Activated CD8-positive, alpha-beta memory T cell treated with anti-CD3 and anti-CD28 coated beads, Interleukin-2, amount 50 U/mL, for 1 hour (primary cell): ENCODE data around the gene SMARCD2.
"Not testable (repeated sequence)": the region's sequence is repeated elsewhere in the genome, so short reads cannot be mapped to it uniquely, and the experiment has no call there.

Experiments used
- DNase-seq: peaks from one replicate; pipeline ENCODE4 v3.0.0-alpha.2; 2020; ENCODE audit errors: extremely low read depth

The SMARCD2 gene

DNA sequence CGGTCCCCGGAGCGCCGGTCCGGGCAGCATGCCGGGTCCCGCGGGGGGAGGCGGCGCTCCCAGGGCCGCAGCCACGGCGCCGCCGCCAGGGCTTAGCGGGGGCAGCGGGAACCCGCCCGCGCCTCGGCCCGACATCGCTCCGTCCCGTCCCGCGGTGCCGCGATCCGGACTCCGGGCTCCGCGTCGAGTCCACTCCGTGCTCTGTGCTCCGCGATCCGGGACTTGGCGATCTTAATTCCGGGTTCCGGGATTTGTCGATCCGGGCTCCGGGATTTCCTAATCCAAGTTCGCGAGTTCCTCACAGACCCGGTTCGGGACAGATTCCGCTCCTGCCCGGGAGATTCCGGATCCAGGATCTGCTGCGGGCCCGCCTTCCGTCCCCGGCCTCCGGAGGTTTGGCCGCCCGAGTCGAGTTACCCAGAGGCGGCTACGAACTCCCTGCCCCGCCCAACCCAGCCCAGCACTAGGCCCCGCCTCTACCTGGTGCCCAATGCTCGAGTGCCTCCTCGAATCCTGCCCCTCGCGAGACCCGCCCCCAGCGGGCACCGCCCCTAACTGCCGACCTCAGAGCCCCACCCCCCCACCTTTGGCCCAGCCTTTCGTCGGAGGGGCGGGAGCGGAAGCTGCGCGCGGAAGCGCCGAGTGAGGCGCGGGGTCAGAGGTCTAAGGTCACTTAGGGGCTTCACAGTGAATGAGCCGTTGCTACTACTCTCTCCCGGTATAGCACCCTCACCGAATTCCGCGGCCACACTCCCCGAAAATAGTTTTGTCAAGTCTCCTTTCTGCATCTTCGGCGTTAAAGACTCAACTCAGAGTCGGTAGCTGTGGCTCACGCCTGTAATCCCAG lies at the start of gene SMARCD2:
SMARCD2 (minus strand) TSS at position 146 of the 847 bp plus-strand sequence; CDS start at position 135, 11 bp downstream.
- DNase-seq = peak; percentile 97

DNA sequence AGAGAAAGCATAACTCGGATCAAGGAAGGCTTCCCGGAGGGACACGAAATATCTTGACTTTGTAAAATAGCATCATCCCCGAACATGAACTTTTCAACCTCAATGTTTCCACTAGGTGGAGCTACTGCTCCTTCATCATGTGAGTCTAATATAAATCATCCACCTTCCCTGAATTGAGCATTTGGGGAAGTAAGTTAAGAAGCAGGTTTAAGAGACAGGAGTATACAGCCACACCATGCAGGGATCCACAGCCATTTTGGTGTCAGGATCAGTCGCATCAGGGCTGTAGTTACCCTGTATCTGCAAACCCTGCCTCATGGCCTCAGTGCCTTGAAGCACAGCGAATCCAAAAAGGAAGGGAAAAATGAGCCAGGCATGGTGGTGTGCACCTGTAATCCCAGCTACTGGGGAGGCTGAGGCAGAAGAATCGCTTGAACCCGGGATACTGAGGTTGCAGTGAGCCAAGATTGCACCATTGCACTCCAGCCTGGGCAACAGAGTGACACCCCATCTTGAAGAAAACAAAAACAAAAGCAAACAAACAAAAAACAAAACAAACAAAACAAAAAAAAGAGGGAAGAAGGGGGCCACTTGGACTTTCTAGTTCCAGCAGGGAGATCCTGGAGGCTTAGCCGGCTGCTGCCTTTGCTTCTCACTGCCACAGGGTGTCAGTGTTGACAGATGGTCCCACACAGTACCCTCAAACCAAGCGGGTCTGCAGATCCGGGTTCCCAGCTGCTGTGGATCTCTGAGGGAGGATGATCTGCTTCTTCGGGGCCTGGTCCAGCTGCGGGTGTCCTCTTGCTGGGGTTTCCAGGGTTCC lies 46.8 kb upstream of the SMARCD2 start:
- DNase-seq = not testable (repeated sequence)

DNA sequence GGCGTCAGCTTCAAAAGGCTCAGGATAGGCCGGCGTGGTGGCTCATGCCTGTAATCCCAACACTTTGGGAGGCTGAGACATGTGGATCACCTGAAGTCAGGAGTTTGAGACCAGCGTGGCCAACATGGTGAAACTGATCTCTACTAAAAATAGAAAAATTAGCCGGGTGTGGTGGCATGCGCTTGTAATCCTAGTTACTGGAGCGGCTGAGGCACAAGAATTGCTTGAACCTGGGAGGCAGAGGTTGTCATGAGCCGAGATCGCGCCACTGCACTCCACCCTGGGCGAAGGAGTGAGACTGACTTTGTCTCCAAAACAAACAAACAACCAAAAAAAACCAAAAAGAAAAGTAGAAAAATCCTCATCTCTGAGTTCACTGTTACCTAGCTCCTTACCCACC lies 42.6 kb upstream of the SMARCD2 start:
- not testable (repeated sequence) for DNase-seq

DNA sequence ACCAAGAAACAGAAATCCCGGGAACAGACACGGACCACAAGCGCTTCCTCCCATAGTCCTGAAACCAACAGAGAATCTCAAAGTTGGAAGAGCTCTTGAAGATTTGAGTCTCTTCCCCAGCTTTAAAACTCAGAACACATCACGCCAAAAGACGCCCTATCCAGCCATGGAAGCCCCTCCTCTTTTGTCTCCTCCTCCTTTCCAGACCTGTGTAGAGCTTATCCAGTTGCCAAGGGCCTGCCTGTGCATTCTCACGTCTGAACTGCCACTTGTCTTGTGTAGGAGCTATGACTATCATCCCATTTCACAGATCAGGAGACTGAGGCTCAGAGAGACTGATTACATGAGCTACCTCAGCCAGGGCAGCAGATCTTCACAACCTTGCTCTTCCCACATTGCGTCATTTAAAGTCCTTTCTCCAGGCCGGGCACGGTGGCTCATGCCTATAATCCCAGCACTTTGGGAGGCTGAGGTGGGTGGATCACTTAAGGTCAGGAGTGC lies 40.2 kb upstream of the SMARCD2 start:
- not testable (repeated sequence) for DNase-seq

DNA sequence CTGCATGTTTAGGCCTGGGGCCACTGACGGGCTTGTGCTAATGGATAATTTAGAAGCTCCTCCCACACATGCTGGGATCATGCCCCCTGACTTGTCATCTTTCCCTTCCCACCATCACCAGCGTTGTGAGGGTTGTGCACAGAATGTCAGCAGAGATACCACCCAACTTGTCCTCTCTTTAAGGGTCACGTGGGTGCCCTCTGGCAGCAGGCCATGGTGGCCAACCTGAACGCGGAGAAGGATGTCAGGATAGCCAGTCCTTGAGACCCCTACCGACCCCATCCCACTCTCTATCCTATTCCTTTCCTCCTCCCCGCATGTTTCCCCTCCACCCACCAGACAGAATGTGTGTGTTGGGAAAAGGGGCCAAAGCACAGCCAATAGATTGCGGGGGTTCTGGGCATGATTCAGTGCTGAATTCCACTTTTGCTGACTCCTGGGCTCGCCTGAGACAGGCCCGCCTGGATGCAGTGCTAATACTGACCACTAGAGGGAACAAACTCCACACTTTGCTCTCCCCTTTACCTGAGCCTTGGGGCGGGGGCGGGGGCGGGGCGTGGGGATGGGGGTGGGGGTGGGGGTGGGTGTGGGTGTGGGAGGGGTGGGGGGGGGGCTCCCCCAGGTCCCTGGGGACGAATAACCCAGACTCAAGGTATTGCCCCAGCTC lies 39.6 kb upstream of the SMARCD2 start, which contains the start of gene GH2:
GH2 (minus strand) TSS at position 10 of the 667 bp plus-strand sequence. CDS start 143 bp downstream, outside the sequence.
- no peak for DNase-seq

DNA sequence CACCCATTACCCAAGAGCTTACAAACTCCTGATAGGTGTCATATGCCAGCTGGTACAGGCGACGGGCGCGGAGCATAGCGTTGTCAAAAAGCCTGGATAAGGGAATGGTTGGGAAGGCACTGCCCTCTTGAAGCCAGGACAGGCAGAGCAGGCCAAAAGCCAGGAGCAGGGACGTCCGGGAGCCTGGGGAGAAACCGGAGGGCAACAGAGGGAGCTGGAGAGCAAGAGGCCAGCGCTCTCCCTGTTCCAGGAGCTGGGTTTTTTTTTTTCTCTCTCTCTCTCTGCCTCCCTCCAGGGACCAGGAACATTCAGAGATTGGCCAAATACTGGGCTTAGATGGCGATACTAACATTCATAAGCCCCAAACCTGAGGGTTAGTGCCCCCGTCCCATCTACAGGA lies 38.9 kb upstream of the SMARCD2 start:
- DNase-seq = not testable (repeated sequence)

DNA sequence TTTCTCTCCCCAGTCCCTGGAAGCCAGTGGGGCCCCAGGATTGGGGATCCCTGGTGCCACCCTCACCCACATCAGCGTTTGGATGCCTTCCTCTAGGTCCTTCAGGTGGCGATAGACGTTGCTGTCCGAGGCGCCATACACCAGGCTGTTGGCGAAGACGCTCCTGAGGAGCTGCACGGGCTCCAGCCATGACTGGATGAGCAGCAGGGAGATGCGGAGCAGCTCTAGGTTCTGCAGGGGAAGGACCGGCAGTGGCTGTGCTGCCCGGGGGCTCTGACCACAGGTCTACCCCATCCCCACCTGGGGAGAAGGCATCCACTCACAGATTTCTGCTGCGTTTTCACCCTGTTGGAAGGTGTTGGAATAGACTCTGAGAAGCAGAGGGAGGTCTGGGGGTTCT lies 38.2 kb upstream of the SMARCD2 start:
- no peak for DNase-seq

DNA sequence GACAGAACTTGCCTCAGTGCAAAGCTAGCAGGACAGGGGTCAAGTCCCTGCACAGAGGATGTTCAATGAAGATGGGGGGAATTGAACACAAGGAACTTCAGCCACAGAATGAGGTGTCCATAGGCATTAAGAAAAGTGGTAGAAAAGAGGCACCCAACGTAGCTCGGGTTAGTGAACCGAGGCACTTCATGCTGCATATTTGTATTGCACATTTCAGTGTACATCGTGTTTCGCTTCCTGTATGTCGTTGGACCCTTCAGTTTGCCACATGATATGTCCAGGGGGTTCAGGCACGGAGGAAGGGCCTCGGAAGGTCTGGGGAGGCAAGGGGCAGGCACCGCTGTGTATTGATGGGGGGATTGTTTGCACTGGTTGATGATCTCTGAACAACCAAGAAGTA lies 35.9 kb upstream of the SMARCD2 start:
- DNase-seq = not testable (repeated sequence)

DNA sequence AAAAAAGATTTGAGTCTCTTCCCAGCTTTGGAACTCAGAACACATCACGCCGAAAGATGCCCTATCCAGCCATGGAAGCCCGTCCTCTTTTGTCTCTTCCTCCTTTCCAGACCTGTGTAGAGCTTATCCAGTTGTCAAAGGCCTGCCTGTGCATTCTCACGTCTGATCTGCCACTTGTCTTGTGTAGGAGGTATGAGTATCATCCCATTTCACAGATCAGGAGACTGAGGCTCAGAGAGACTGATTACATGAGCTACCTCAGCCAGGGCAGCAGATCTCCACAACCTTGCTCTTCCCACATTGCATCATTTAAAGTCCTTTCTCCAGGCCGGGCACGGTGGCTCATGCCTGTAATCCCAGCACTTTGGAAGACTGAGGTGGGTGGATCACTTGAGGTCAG lies 32.2 kb upstream of the SMARCD2 start:
- not testable (repeated sequence) for DNase-seq

DNA sequence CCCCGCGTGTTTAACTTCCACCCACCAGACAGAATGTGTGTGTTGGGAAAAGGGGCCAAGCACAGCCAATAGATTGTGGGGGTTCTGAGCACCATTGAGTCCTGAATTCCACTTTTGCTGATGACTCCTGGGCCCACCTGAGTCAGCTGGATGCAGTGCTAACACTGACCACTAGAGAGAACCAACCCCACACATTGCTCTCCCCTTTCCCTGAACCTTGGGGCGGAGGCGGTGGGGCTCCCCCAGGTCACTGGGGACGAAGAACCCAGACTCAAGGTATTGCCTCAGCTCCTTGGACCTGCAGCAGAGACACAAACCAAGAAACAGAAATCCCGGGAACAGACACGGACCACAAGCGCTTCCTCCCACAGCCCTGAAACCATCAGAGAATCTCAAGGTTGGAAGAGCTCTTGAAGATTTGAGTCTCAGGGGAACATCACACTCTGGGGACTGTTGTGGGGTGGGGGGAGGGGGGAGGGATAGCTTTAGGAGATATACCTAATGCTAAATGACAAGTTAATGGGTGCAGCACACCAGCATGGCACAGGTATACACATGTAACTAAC lies 31.7 kb upstream of the SMARCD2 start:
- not testable (repeated sequence) for DNase-seq

DNA sequence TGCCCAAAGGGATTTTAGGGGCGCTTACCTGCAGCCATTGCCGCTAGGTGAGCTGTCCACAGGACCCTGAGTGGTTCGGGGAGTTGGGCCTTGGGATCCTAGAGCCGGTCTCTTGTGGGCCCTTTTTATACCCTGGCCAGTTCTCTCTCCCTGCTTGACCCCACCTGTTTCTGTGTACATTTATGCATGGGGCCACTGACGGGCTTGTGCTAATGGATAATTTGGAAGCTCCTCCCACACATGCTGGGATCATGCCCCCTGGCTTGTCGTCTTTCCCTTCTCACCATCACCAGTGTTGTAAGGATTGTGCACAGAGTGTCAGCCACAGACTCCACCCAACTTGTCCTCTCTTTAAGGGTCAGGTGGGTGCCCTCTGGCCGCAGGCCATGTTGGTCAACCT lies 31.1 kb upstream of the SMARCD2 start, which contains the start of gene CSH2:
CSH2 (minus strand) TSS at position 101 of the 400 bp plus-strand sequence; CDS start at position 38, 63 bp downstream.
- not testable (repeated sequence) for DNase-seq

DNA sequence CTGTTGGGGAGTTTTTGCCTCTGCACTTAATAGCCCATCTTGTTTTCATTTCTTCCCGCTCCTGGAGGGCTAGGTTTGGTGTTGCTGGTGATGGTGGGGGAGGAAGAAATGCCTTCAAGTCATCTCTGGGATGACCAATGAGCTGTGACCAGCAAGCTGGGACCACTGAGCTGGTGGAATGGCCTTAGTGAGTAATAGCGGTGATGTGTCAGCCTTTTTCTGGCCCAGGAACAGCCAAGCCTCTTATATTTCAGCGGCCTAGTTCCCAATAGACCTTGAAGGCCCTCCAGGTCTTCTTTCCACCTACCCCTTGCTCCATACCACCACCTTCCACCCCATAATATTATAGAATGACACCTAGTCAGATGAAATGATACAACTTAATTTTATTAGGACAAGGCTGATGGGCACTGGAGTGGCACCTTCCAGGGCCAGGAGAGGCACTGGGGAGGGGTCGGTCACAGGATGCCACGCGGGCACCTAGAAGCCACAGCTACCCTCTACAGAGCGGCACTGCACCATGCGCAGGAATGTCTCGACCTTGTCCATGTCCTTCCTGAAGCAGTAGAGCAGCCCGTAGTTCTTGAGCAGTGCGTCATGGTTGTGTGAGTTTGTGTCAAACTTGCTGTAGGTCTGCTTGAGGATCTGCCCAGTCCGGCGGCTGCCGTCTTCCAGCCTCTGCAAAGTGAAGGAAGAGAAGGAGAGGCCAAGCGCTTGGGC lies 29.3 kb upstream of the SMARCD2 start:
- not testable (repeated sequence) for DNase-seq

DNA sequence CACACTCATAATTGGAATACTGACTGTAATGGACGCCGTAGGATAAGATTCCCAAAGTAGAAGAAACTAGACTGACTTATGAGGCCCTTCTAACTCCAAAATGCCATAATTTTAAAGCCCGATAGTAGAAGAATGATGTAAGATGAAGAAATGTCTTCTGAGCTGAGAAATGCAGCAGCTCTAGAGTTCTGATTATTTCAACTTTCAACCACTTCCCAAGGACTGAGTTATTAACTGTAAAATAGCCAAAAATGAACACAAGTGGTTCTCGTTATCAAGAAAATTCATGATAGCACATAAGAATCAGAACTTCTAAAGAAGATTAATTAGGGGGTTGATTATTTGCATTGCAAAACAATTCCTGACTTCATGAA lies 27.8 kb upstream of the SMARCD2 start:
- not testable (repeated sequence) for DNase-seq

DNA sequence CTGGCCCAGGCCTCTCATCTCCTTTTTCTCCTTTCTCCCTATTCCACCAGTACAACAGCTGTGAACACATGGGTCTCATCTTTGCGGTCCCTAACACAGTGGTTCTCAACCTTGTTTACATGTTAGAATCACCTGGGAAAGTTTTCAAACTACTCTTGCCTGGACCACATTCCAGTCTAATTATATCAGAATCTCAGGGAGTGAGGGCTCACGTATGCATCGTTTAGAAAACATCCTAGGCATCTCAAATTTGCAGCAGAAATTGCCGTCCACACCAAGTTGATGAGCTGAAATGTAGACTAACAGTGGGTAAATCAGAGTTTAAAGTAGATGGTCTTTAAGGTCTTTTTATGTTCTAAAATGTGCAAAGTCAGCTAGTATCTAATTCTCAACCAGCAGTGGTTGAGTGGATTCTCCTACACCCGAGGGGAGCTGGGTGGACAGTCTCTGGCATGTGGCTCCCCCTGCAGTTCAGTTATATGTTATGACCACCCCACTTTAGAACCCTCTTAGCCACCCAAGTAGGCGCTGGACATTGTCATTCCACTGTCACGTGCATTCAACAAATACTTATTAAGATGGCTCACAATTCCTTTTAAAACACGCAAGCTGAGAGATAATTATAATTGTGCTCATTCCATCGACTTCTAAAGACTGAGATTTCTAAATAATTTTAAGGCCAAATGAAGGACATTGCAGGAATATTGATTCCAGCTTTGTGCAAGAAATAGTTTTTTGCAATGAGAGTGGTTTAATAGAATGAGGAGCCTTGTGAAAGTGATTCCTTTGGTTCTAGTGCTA lies 27.2 kb upstream of the SMARCD2 start:
- DNase-seq = not testable (repeated sequence)

DNA sequence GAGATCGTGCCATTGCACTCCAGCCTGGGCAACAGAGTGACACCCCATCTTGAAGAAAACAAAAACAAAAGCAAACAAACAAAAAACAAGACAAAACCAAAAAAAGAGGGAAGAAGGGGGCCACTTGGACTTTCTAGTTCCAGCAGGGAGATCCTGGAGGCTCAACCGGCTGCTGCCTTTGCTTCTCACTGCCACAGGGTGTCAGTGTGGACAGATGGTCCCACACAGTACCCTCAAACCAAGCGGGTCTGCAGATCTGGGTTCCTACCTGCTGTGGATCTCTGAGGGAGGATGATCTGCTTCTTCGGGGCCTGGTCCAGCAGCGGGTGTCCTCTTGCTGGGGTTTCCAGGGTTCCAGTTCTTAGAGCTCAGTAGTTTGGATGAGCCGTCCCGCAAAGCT lies 24.1 kb upstream of the SMARCD2 start:
- not testable (repeated sequence) for DNase-seq

DNA sequence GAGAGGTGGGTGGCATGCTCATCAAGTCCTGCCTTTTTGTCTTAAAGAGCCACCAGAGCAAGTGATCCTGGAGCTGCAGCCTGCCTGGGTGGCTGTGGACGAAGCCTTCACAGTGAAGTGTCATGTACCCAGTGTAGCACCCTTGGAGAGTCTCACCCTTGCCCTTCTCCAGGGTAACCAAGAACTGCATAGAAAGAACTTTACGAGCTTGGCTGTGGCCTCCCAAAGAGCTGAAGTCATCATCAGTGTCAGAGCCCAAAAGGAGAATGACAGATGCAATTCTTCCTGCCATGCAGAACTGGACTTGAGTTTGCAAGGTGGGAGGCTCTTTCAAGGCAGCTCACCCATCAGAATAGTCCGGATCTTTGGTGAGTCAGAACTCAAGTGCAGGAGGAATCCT lies 16.8 kb upstream of the SMARCD2 start:
- no peak for DNase-seq

DNA sequence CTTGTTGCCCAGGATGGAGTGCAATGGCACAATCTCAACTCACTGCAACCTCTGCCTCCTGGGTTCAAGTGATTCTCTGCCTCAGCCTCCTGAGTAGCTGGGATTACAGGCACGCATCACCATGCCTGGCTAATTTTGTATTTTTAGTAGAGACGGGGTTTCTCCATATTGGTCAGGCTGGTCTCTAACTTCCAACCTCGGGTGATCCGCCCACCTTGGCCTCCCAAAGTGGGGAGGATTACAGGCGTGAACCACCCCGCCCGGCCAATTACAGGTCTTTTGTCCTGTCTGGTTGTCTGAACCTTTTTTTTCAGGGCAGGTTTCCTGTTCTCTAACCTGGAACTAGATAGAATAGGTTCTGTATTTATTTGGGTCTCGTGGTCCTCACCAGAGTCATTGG lies 13.9 kb upstream of the SMARCD2 start:
- not testable (repeated sequence) for DNase-seq

DNA sequence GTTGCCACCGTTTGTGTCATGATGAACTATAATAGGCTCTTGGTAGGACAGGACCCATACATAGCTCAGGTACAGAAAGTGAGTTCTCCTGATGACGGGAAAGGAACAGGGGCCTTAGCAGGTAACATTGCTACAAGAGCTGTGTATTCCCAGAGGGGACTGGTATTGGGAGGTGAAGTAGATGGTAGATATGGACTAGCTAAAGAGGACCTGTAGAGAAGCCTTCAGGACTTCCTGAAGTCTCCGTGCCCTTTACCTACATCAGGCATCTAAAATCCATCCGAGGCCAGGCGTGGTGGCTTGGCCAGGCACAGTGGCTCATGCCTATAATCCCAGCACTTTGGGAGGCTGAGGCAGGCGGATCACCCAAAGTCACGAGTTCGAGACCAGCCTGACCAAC lies 12.7 kb upstream of the SMARCD2 start:
- DNase-seq = no peak

DNA sequence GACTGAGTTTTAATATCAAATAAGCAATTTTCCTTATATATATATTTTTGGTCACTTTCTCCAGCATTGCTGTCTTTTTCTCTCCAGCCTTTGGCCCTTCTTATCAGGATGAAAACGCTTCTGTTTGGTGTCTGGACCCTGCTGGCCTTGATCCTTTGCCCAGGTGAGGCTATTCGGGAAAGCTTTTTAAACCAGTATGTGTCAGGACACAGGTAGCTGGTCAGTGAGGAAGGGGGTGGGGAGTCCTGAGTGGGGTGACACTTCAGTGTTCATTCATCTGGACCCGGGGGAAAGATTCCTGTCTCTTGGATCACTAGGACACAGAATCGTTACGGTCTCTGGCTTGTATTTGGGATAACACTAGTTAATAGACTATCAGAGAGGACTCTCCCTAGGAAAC lies 12.2 kb upstream of the SMARCD2 start:
- no peak for DNase-seq

DNA sequence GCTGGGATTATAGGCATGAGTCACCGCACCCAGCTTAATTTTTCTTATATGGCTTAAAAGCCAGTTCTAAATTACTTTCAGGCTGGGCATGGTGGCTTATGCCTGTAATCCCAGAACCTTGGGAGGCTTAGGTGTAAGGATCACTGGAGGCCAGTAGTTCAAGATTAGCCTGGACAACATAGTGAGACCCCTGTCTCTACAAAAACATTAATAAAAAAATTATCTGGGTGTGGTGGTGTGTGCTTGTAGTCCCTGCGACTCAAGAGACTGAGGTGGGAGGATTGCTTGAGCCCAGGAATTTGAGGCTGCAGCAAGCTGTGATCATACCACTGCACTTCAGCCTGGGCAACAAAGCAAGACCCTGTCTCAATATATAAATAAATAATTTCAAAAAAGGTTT lies 10.8 kb upstream of the SMARCD2 start:
- no peak for DNase-seq
